Aorta (tissue), 5 donors: Measurements from ENCODE around the gene COX4I2. TPM values are rescaled to one million over a fixed set of nuclear protein-coding genes. Genes with fewer than 3 reads are reported as not detected.

Experiments
- ATAC-seq: fragments of 200-7000 bp; cut with Tn5 transposase; one replicate; pipeline ENCODE4 v1.9.1; 2022; ENCODE audit warnings: moderate library complexity; ENCODE audit not compliant: low FRiP score
- DNase-seq, 2 donors: peaks; one replicate each; pipeline ENCODE4 v3.0.0-alpha.2; 2020
- H3K27ac ChIP-seq, 2 donors: one replicate each; pipeline ENCODE4 v1.5.1; 2013; ENCODE audit warnings: low read length in 2 of 2, mild to moderate bottlenecking in 2 of 2, moderate library complexity in 2 of 2, control low read depth in 1 of 2, inconsistent platforms in 1 of 2, low read depth in 1 of 2
- H3K27me3 ChIP-seq, 2 donors: one replicate each; pipeline ENCODE4 v1.6.1; 2013; ENCODE audit warnings: control low read depth in 1 of 2, low read length in 1 of 2, mild to moderate bottlenecking in 1 of 2, moderate library complexity in 1 of 2; ENCODE audit not compliant: insufficient read depth in 2 of 2, control insufficient read depth in 1 of 2
- H3K36me3 ChIP-seq, 2 donors: one replicate each; pipeline ENCODE4 v1.6.1; 2013; ENCODE audit warnings: control low read depth in 1 of 2, low read length in 1 of 2, mild to moderate bottlenecking in 1 of 2; ENCODE audit not compliant: insufficient read depth in 2 of 2, control insufficient read depth in 1 of 2
- H3K4me1 ChIP-seq, 2 donors: one replicate each; pipeline ENCODE4 v1.6.1; 2013; ENCODE audit warnings: low read length in 2 of 2, control low read depth in 1 of 2, mild to moderate bottlenecking in 1 of 2, moderate library complexity in 1 of 2; ENCODE audit not compliant: insufficient read depth in 2 of 2, control insufficient read depth in 1 of 2
- H3K4me3 ChIP-seq, 2 donors: one replicate each; pipeline ENCODE4 v1.5.1; 2013; ENCODE audit warnings: low read length in 2 of 2, control low read depth in 1 of 2, mild to moderate bottlenecking in 1 of 2
- H3K9me3 ChIP-seq: one replicate; pipeline ENCODE4 v1.6.1; 2013; ENCODE audit warnings: mild to moderate bottlenecking, low read length; ENCODE audit not compliant: control insufficient read depth
- WGBS, 2 donors: extraction: QIAGEN DNeasy Blood & Tissue Kit; methylation state at CpG; one replicate each; pipeline ENCODE4 v1.1.7; 2013; 5-methylcytosine and 5-hydroxymethylcytosine counted together
- intact Hi-C, 2 donors: fragments of 100-400 bp; cut with DNase I; formaldehyde crosslinking; loops; one replicate each; pipeline versions ENCODE4 v1.14.2 to v1.15.0; 2022
- polyA plus RNA-seq, 2 donors: library from polyadenylated mRNA; stranded (reverse); fragments of 200-250 nt; gene quantifications; one replicate each; pipeline ENCODE4 v1.2.3, GENCODE V29; 2013
- total RNA-seq, 2 donors: library from RNA; stranded (reverse); fragmentation: NEBNext Ultra II Directional; extraction: Animal tissue kit (Norgen Biotek cat#: 25700); gene quantifications; one replicate each; pipeline ENCODE4 v1.2.1, GENCODE V29; 2021
- donor health status: healthy with polysubstance abuse.
- donor health status: Bipolar disorder and iron deficiency.
- donor health status: DM: no; HTN: no; CAD: no.
- donor health status: DM: no; HTN: no; CAD: no.
- donor health status: DM: yes; HTN: yes; CAD: no.

COX4I2 gene
- total and polyA plus RNA-seq, 4 donors, result 2.0 to 9.5 (median 5.2) TPM; not detected in 1

GRCh38 chr20:31680286-31681127, 42.8 kb downstream of the COX4I2 start:
- Histone ChIP-seq H3K9me3 (no peaks in the 10 kb centered on the region), H3K4me1 (peaks cover 9 to 15% of the 10 kb centered on the region in 2 donors), H3K27me3 (no peaks in the 10 kb centered on the region), H3K27ac (peak overlapping the region in 1 of 2 donors; percentile 37), H3K4me3 (no peak overlapping the region), H3K36me3 (no peaks in the 10 kb centered on the region)
- ATAC-seq, result no peak
- intact Hi-C loops, result no loop called here
- DNase-seq, result peak in 1 of 2 donors; percentile 2
- WGBS, 2 donors, result 78% methylated on average over 7 of the region's 7 CpGs

GRCh38 chr20:31681128-31681727, 43.5 kb downstream of the COX4I2 start:
- no peaks in the 10 kb centered on the region for H3K27me3 ChIP-seq
- H3K4me1 ChIP-seq, result peaks cover 9 to 10% of the 10 kb centered on the region in 2 donors
- H3K36me3 ChIP-seq, result no peaks in the 10 kb centered on the region
- DNase-seq, result peak in 1 of 2 donors; percentile 50
- no peak for ATAC-seq
- intact Hi-C loops, result no loop called here
- H3K4me3 ChIP-seq, result no peak overlapping the region
- peak overlapping the region in 1 of 2 donors; percentile 20 for H3K27ac ChIP-seq
- 79 to 82% methylated on average over 7 of the region's 7 CpGs for WGBS, 2 donors
- no peaks in the 10 kb centered on the region for H3K9me3 ChIP-seq

GRCh38 chr20:31681769-31682168, 44.1 kb downstream of the COX4I2 start:
- Histone ChIP-seq H3K4me3 (no peak overlapping the region), H3K27ac (peak overlapping the region in 1 of 2 donors; percentile 73), H3K9me3 (no peaks in the 10 kb centered on the region), H3K36me3 (no peaks in the 10 kb centered on the region), H3K27me3 (no peaks in the 10 kb centered on the region), H3K4me1 (peaks cover 9% of the 10 kb centered on the region in 2 donors)
- ATAC-seq (peak; percentile 33), DNase-seq (peak in 1 of 2 donors; percentile 47)
- 74 to 76% methylated on average over 3 of the region's 3 CpGs for WGBS, 2 donors
- intact Hi-C loops, result no loop called here

DNA sequence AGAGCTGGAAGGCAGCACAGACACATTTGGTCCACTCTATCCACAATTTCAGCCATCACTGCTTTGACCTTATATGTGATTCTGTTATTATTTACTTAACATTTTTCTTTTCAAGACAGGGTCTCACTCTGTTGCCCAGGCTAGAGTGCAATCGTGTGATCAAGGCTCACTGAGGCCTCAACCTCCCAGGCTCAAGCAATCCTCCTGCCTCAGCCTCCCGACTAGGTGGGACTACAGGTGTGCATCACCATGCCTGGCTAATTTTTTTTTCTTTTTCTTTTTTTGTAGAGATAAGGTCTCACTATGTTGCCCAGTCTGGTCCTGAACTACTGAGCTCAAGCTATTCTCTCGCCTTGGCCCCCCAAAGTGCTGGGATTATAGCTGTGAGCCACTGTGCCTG, 44.6 kb downstream of the COX4I2 start:
- Histone ChIP-seq H3K9me3 (no peaks in the 10 kb centered on the region), H3K4me3 (no peak overlapping the region), H3K27me3 (no peaks in the 10 kb centered on the region), H3K36me3 (no peaks in the 10 kb centered on the region), H3K27ac (no peak overlapping the region), H3K4me1 (peaks cover 8 to 9% of the 10 kb centered on the region in 2 donors)
- DNase-seq (no peak), ATAC-seq (no peak)
- intact Hi-C loops, result no loop called here
- WGBS, 2 donors, result 89 to 100% methylated on average over 2 to 3 of the region's 3 CpGs

GRCh38 chr20:31682927-31683326, 45.2 kb downstream of the COX4I2 start:
- ATAC-seq, result no peak
- DNase-seq, result no peak
- peak overlapping the region in 1 of 2 donors; percentile 26 for H3K27ac ChIP-seq
- intact Hi-C loops, result no loop called here
- no peaks in the 10 kb centered on the region for H3K36me3 ChIP-seq
- H3K4me3 ChIP-seq, result no peak overlapping the region
- WGBS, 2 donors, result 76 to 83% methylated on average over 2 of the region's 2 CpGs
- H3K4me1 ChIP-seq, result peaks cover 4 to 9% of the 10 kb centered on the region in 2 donors
- H3K9me3 ChIP-seq, result no peaks in the 10 kb centered on the region
- H3K27me3 ChIP-seq, result no peaks in the 10 kb centered on the region

- Histone ChIP-seq H3K27ac (peak overlapping the region in 1 of 2 donors; percentile 8), H3K36me3 (no peaks in the 10 kb centered on the region), H3K4me3 (no peak overlapping the region), H3K9me3 (no peaks in the 10 kb centered on the region), H3K4me1 (peaks cover 0 to 1% of the 10 kb centered on the region in 2 donors), H3K27me3 (no peaks in the 10 kb centered on the region)
- ATAC-seq, result no peak
- WGBS, 2 donors, result 54 to 62% methylated on average over 11 of the region's 11 CpGs
- intact Hi-C loops, result no loop called here
- no peak for DNase-seq
Observed at GRCh38 chr20:31684153-31685015, 46.7 kb downstream of the COX4I2 start.

GRCh38 chr20:31685853-31686643, 48.3 kb downstream of the COX4I2 start:
- 92 to 95% methylated on average over 2 of the region's 2 CpGs for WGBS, 2 donors
- Histone ChIP-seq H3K27ac (peak overlapping the region in 1 of 2 donors; percentile 20), H3K4me3 (no peak overlapping the region), H3K4me1 (peaks cover 0 to 1% of the 10 kb centered on the region in 2 donors), H3K9me3 (no peaks in the 10 kb centered on the region), H3K36me3 (no peaks in the 10 kb centered on the region), H3K27me3 (no peaks in the 10 kb centered on the region)
- no peak for DNase-seq
- ATAC-seq, result no peak
- intact Hi-C loops, result no loop called here

DNA sequence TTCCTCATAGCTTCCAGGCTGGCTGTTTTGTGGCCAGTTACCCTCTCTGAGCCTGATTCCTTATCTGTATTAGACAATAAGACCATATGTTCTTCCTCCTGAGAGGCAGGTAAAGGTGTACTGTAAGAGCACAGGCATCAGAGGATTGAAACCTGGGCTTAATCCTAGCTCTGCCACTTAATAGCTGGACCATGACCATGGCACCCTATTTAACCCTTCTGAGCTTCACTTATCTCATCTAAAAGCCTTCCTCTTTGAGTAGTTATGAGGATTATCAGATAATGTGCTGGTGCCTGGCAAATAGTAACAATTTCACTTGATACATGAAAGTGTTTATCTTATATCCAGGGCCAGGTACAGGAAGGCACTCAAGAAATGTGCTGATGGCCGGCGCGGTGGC, 50.1 kb downstream of the COX4I2 start:
- 98 to 99% methylated on average over 3 of the region's 3 CpGs for WGBS, 2 donors
- DNase-seq, result no peak
- Histone ChIP-seq H3K27me3 (no peaks in the 10 kb centered on the region), H3K4me1 (no peaks in the 10 kb centered on the region), H3K27ac (no peak overlapping the region), H3K4me3 (no peak overlapping the region), H3K9me3 (no peaks in the 10 kb centered on the region), H3K36me3 (no peaks in the 10 kb centered on the region)
- no peak for ATAC-seq
- intact Hi-C loops, result no loop called here
